PC-3 (cell line): ENCODE results near the gene OR8H2. TPM values are rescaled to one million over a fixed set of nuclear protein-coding genes. Genes with fewer than 3 reads are reported as not detected.
"Not testable (repeated sequence)": the region's sequence is repeated elsewhere in the genome, so short reads cannot be mapped to it uniquely, and the experiment has no call there.

ENCODE experiments used
- ATAC-seq: fragments of 200-7000 bp; cut with Tn5 transposase; 2 replicates; pipeline ENCODE4 v1.9.1; 2020; ENCODE audit warnings: mild to moderate bottlenecking, moderate library complexity
- BruUV-seq: library from RNA; stranded (reverse); fragments of 400-500 nt; replicated peaks from 2 replicates; lab custom pipeline; 2021; lab: Mats Ljungman, UMichigan
- CTCF ChIA-PET: fragments of 300-600 bp; sonication (Branson Sonifier 250); formaldehyde crosslinking; loops from one replicate; lab custom pipeline; 2022; ENCODE audit warnings: antibody characterized with exemption; lab: Charles Lee
- POLR2A ChIA-PET: fragments of 300-600 bp; sonication (Branson Sonifier 250); formaldehyde crosslinking; loops from one replicate; lab custom pipeline; 2022; ENCODE audit warnings: antibody characterized with exemption; ENCODE audit not compliant: unreplicated experiment; lab: Charles Lee
- DNase-seq: peaks from one replicate; pipeline ENCODE4 v3.0.0-alpha.2; 2015
- H2AFZ ChIP-seq: fragments of 300-600 bp; sonication (generic); 2 replicates; pipeline ENCODE4 v1.6.0; 2016; ENCODE audit warnings: antibody characterized with exemption, low read length
- H3F3A ChIP-seq: fragments of 300-600 bp; sonication (generic); one replicate; pipeline ENCODE4 v1.6.0; 2017; ENCODE audit warnings: antibody characterized with exemption, low read length, control low read depth, mild to moderate bottlenecking; ENCODE audit not compliant: unreplicated experiment
- H3K27ac ChIP-seq: fragments of 300-600 bp; sonication (generic); 2 replicates; pipeline ENCODE4 v1.5.1; 2016; ENCODE audit warnings: mild to moderate bottlenecking, low read length
- H3K27me3 ChIP-seq: fragments of 300-600 bp; sonication (generic); 2 replicates; pipeline ENCODE4 v1.6.1; 2016; ENCODE audit warnings: low read length, mixed read lengths
- H3K36me3 ChIP-seq: fragments of 300-600 bp; sonication (generic); 2 replicates; pipeline ENCODE4 v1.6.1; 2016; ENCODE audit warnings: low read depth, mixed run types, low read length, mixed read lengths
- H3K4me1 ChIP-seq: fragments of 300-600 bp; sonication (generic); 2 replicates; pipeline ENCODE4 v1.5.1; 2016; ENCODE audit warnings: low read length; ENCODE audit not compliant: insufficient read depth
- H3K4me2 ChIP-seq: fragments of 300-600 bp; sonication (generic); 2 replicates; pipeline ENCODE4 v1.6.0; 2016; ENCODE audit warnings: low read length
- H3K4me3 ChIP-seq: fragments of 300-600 bp; sonication (generic); 2 replicates; pipeline ENCODE4 v1.5.1; 2016; ENCODE audit warnings: mild to moderate bottlenecking, low read length, mixed read lengths
- H3K79me2 ChIP-seq: fragments of 300-600 bp; sonication (generic); 2 replicates; pipeline ENCODE4 v1.6.1; 2017; ENCODE audit warnings: low read length, mixed read lengths
- H3K9ac ChIP-seq: fragments of 300-600 bp; sonication (generic); 2 replicates; pipeline ENCODE4 v1.6.0; 2016; ENCODE audit warnings: mild to moderate bottlenecking, low read length
- H3K9me2 ChIP-seq: fragments of 300-600 bp; sonication (generic); replicated peaks from 2 replicates; pipeline ENCODE4 v1.6.1; 2016; ENCODE audit warnings: mixed run types, low read length, mixed read lengths
- H3K9me3 ChIP-seq: fragments of 300-600 bp; sonication (generic); 2 replicates; pipeline ENCODE4 v1.6.1; 2016; ENCODE audit warnings: low read length, mixed read lengths
- H4K20me1 ChIP-seq: fragments of 300-600 bp; sonication (generic); 2 replicates; pipeline ENCODE4 v1.6.1; 2016; ENCODE audit warnings: low read length, mixed read lengths
- EZH2 ChIP-seq: fragments of 300-600 bp; sonication (generic); IDR thresholded peaks from one replicate; pipeline ENCODE4 v1.6.1; 2017; ENCODE audit warnings: antibody characterized with exemption, mild to moderate bottlenecking, low read length; ENCODE audit not compliant: unreplicated experiment
- EZH2phosphoT487 ChIP-seq: fragments of 300-600 bp; sonication (generic); IDR thresholded peaks from 2 replicates; pipeline ENCODE4 v1.6.1; 2018; ENCODE audit warnings: mild to moderate bottlenecking, antibody characterized with exemption, low read length, borderline replicate concordance
- intact Hi-C: fragments of 100-400 bp; cut with micrococcal nuclease; formaldehyde crosslinking; loops from 2 replicates; pipeline ENCODE4 v1.9.0; 2023
- total RNA-seq: library from RNA; depleted of rRNA; stranded (reverse); fragments of >200 nt; gene quantifications from 2 replicates; pipeline ENCODE4 v1.2.3, GENCODE V29; 2014
- TF ChIP-seq, protein P1 (sequence below): fragments of 300-600 bp; sonication (generic); conservative IDR thresholded peaks from 2 replicates; pipeline ENCODE4 v1.5.1; 2017; ENCODE audit warnings: antibody characterized with exemption, low read depth, mild to moderate bottlenecking, low read length

Gene OR8H2
- total RNA-seq, 1 experiment from 2014 or later, result not detected

DNA sequence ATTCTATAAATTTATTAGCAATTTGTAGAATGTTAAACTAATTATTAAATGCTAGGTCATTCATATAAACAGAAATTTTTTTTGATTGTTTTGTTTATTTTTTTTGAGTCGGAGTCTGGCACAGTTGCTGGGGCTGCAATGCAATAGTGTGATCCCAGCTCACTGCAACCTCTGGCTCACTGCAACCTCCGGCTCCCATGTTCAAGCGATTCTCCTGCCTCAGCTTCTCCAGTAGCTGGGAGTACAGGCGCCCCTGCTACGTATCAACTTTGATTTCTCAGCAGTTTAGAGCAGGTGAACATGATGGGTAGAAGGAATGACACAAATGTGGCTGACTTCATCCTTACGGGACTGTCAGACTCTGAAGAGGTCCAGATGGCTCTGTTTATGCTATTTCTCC, 18.6 kb downstream of the OR8H2 start, which contains the start of gene OR8H3:
TSS of gene OR8H3 (plus strand) at position 301 of the 400 bp plus-strand sequence. CDS start at position 301, 0 bp downstream.
- TF ChIP-seq EZH2phosphoT487 (no peak), EZH2 (no peak)
- TF ChIP-seq, protein P1, sequence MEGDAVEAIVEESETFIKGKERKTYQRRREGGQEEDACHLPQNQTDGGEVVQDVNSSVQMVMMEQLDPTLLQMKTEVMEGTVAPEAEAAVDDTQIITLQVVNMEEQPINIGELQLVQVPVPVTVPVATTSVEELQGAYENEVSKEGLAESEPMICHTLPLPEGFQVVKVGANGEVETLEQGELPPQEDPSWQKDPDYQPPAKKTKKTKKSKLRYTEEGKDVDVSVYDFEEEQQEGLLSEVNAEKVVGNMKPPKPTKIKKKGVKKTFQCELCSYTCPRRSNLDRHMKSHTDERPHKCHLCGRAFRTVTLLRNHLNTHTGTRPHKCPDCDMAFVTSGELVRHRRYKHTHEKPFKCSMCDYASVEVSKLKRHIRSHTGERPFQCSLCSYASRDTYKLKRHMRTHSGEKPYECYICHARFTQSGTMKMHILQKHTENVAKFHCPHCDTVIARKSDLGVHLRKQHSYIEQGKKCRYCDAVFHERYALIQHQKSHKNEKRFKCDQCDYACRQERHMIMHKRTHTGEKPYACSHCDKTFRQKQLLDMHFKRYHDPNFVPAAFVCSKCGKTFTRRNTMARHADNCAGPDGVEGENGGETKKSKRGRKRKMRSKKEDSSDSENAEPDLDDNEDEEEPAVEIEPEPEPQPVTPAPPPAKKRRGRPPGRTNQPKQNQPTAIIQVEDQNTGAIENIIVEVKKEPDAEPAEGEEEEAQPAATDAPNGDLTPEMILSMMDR, result no peak
- Histone ChIP-seq H2AFZ (no peak within 1 kb of the TSS), H3K9ac (no peak within 1 kb of the TSS), H3K4me1 (no peaks in the 10 kb centered on the region), H3F3A (no peaks in the 10 kb centered on the region), H3K4me2 (no peak within 1 kb of the TSS), H4K20me1 (no peaks in the 10 kb centered on the region), H3K79me2 (no peaks in the 10 kb centered on the region), H3K9me3 (0 out of 2 replicates have a peak, but pooled peaks cover 3% of the 10 kb centered on the region), H3K27me3 (no peaks in the 10 kb centered on the region), H3K36me3 (no peaks in the 10 kb centered on the region), H3K9me2 (no peaks in the 10 kb centered on the region), H3K27ac (no peak within 1 kb of the TSS), H3K4me3 (no peak within 1 kb of the TSS)
- DNase-seq (no peak), ATAC-seq (no peak)
- intact Hi-C loops, result no loop called here
- ChIA-PET CTCF (no interaction called here), POLR2A (no interaction called here)
- no TSS peak for BruUV-seq

DNA sequence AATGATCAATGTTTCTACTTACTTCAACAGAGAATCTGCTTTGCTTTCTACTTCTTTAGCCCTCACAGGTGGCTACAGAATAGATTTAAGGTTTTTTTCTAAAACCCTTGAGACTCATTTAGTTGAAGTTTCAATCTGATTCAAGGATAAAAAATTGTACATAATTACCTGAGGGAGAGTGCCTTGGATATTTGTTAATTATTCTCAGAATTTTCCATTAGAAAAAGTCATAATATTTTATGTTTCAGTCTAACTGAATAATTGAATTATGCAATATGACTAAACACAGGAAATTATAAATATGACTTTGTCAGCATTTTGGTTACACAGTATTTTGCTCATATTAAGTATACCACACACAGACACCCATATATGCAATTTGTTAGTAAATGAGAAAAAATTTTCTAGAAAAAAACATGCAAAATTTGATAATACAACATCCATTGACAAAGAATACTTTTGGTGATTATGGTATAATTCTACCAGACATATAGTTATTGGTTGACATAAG, 36.7 kb downstream of the OR8H2 start, which contains the start of gene OR8J3:
TSS of gene OR8J3 (minus strand) at position 51 of the 511 bp plus-strand sequence. CDS start 2,483 bp downstream, outside the sequence.
- H3K4me1 ChIP-seq, result no peaks in the 10 kb centered on the region
- TF ChIP-seq EZH2 (no peak), EZH2phosphoT487 (no peak)
- TF ChIP-seq, protein P1, result no peak
- CTCF ChIA-PET, result no interaction called here
- H3K4me2 ChIP-seq, result no peak within 1 kb of the TSS
- no peak within 1 kb of the TSS for H3K9ac ChIP-seq
- ATAC-seq (no peak), DNase-seq (no peak)
- H3K36me3 ChIP-seq, result no peaks in the 10 kb centered on the region
- no peaks in the 10 kb centered on the region for H3K9me2 ChIP-seq
- no peaks in the 10 kb centered on the region for H3F3A ChIP-seq
- H3K27me3 ChIP-seq, result no peaks in the 10 kb centered on the region
- H2AFZ ChIP-seq, result no peak within 1 kb of the TSS
- H4K20me1 ChIP-seq, result no peaks in the 10 kb centered on the region
- BruUV-seq, result no TSS peak
- H3K9me3 ChIP-seq, result 0 out of 2 replicates have a peak, but pooled peaks cover 4% of the 10 kb centered on the region
- POLR2A ChIA-PET, result no interaction called here
- H3K27ac ChIP-seq, result no peak within 1 kb of the TSS
- intact Hi-C loops, result no loop called here
- no peak within 1 kb of the TSS for H3K4me3 ChIP-seq
- no peaks in the 10 kb centered on the region for H3K79me2 ChIP-seq

DNA sequence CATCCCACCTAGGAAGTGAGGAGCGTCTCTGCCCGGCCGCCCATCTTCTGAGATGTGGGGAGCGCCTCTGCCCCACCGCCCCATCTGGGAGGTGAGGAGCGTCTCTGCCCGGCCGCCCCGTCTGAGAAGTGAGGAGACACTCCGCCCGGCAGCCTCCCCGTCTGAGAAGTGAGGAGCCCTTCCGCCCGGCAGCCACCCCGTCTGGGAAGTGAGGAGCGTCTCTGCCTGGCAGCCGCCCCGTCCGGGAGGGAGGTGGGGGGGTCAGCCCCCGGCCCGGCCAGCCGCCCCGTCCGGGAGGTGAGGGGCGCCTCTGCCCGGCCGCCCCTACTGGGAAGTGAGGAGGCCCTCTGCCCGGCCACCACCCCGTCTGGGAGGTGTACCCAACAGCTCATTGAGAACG, 40.2 kb downstream of the OR8H2 start:
- H3K79me2 ChIP-seq, ATAC-seq, BruUV-seq, H3K4me1 ChIP-seq, H3K27ac ChIP-seq, H3K4me2 ChIP-seq, H3K9ac ChIP-seq, POLR2A ChIA-PET, H3K9me2 ChIP-seq, intact Hi-C loops, H3K36me3 ChIP-seq, H3K9me3 ChIP-seq, H3K27me3 ChIP-seq, DNase-seq, H2AFZ ChIP-seq, H3K4me3 ChIP-seq, H3F3A ChIP-seq, CTCF ChIA-PET, H4K20me1 ChIP-seq: not testable (repeated sequence)
